Spleen (tissue), 11 donors: ENCODE measurements around the gene VPS26B. TPM values are rescaled to one million over a fixed set of nuclear protein-coding genes. Genes with fewer than 3 reads are reported as not detected.

ENCODE experiments used
- DNase-seq: peaks from one replicate; pipeline ENCODE4 v3.0.0-alpha.2; 2020
- H3K27ac ChIP-seq, 8 donors: fragments of 200-600 bp; sonication (generic) in 7 of 8; 1 replicate in 4 of 8; 2 replicates in 4 of 8; pipeline versions ENCODE4 v1.5.0 to v1.8.0; 2016 to 2021; ENCODE audit warnings: inconsistent platforms in 4 of 8, mild to moderate bottlenecking in 4 of 8, moderate library complexity in 1 of 8
- H3K27me3 ChIP-seq, 7 donors: fragments of 200-600 bp; sonication (generic) in 6 of 7; replicated peaks in 1 of 7; 1 replicate in 4 of 7; 2 replicates in 3 of 7; pipeline versions ENCODE4 v1.5.0 to v1.8.0; 2016 to 2021; ENCODE audit warnings: inconsistent platforms in 3 of 7, mild to moderate bottlenecking in 1 of 7
- H3K36me3 ChIP-seq, 6 donors: fragments of 200-600 bp; sonication (generic) in 5 of 6; 1 replicate in 4 of 6; 2 replicates in 2 of 6; pipeline versions ENCODE4 v1.5.0 to v1.8.0; 2016 to 2021; ENCODE audit warnings: inconsistent platforms in 2 of 6
- H3K4me1 ChIP-seq, 6 donors: fragments of 200-600 bp; sonication (generic) in 5 of 6; 1 replicate in 3 of 6; 2 replicates in 3 of 6; pipeline versions ENCODE4 v1.5.0 to v1.8.0; 2016 to 2021; ENCODE audit warnings: inconsistent platforms in 3 of 6
- H3K4me3 ChIP-seq, 8 donors: fragments of 200-600 bp; sonication (generic) in 7 of 8; 1 replicate in 4 of 8; 2 replicates in 4 of 8; pipeline versions ENCODE4 v1.5.0 to v1.8.0; 2016 to 2021; ENCODE audit warnings: inconsistent platforms in 4 of 8, mild to moderate bottlenecking in 4 of 8, moderate library complexity in 2 of 8
- H3K9me3 ChIP-seq, 8 donors: fragments of 200-600 bp; sonication (generic) in 7 of 8; 1 replicate in 4 of 8; 2 replicates in 4 of 8; pipeline versions ENCODE4 v1.5.0 to v1.8.0; 2016 to 2021; ENCODE audit warnings: inconsistent platforms in 4 of 8
- CTCF ChIP-seq, 11 experiments: fragments of 200-600 bp in 7 of 11; fragments of 450-650 bp in 4 of 11; sonication (generic) in 4 of 11; IDR thresholded peaks in 8 of 11; conservative IDR thresholded peaks in 3 of 11; 1 replicate in 7 of 11; 2 replicates in 4 of 11; pipeline versions ENCODE4 v1.4.0 to v1.8.0; 2016 to 2021; ENCODE audit warnings: antibody characterized with exemption in 11 of 11, inconsistent platforms in 4 of 11, mild to moderate bottlenecking in 1 of 11
- POLR2A ChIP-seq, 3 donors: fragments of 450-650 bp; IDR thresholded peaks; one replicate each; pipeline ENCODE4 v1.5.1; 2017; ENCODE audit warnings: antibody characterized with exemption in 3 of 3, mild to moderate bottlenecking in 1 of 3
- POLR2AphosphoS5 ChIP-seq, 3 donors: sonication (generic); formaldehyde crosslinking; IDR thresholded peaks; one replicate each; pipeline ENCODE4 v1.5.1; 2017; ENCODE audit warnings: antibody characterized with exemption in 3 of 3
- WGBS, 5 donors: extraction: QIAGEN DNeasy Blood & Tissue Kit in 3 of 5; methylation state at CpG; one replicate each; pipeline versions ENCODE4 v1.1.5 to v1.1.7; 2013 to 2018; 5-methylcytosine and 5-hydroxymethylcytosine counted together
- intact Hi-C: fragments of 100-400 bp; cut with DNase I; formaldehyde crosslinking; loops from one replicate; pipeline ENCODE4 v1.15.0; 2023; ENCODE audit warnings: low total_unique reads
- polyA plus RNA-seq, 3 donors: library from polyadenylated mRNA; stranded (reverse); fragments of 200-250 nt; gene quantifications; one replicate each; pipeline ENCODE4 v1.2.1, GENCODE V29; 2013
- total RNA-seq, 7 donors: library from RNA; depleted of rRNA in 3 of 7; stranded (reverse); fragments of >200 nt in 3 of 7; fragmentation: NEBNext Ultra II Directional in 4 of 7; extraction: Animal tissue kit (Norgen Biotek cat#: 25700) in 4 of 7; gene quantifications; one replicate each; pipeline versions ENCODE4 v1.1.0 to v1.2.1, GENCODE V29; 2016 to 2021
- donor health status: healthy with polysubstance abuse.
- donor health status: DM: no; HTN: no; CAD: no; lungs with moderate emphysema.
- donor health status: DM: no; HTN: no; CAD: no.
- donor health status: Bipolar disorder and iron deficiency.
- donor health status: healthy.
- donor health status: DM: no; HTN: no; CAD: no.
- donor health status: DM: yes; HTN: yes; CAD: no.

VPS26B gene
- total and polyA plus RNA-seq, 10 donors = 9.7 to 48.9 (median 38.9) TPM

- Histone ChIP-seq H3K9me3 (no peaks in the 10 kb centered on the region), H3K27me3 (peaks cover 0 to 13% (median 0%) of the 10 kb centered on the region in 7 donors), H3K4me1 (no peaks in the 10 kb centered on the region), H3K36me3 (no peaks in the 10 kb centered on the region), H3K27ac (no peak overlapping the region), H3K4me3 (no peak overlapping the region)
- intact Hi-C loops = no loop called here
- 89 to 95% (median 94%) methylated on average over 11 to 13 of the region's 13 CpGs for WGBS, 5 donors
- DNase-seq = no peak
- TF ChIP-seq CTCF (IDR thresholded peaks at IDR 0.05 in 8 of 11, conservative IDR thresholded peaks at IDR 0.05 in 3 of 11) (no peak), POLR2A (IDR thresholded peaks at IDR 0.05) (no peak), POLR2AphosphoS5 (IDR thresholded peaks at IDR 0.05) (no peak)
Measured at GRCh38 chr11:134288486-134288885, 64.0 kb downstream of the VPS26B start.

GRCh38 chr11:134289167-134289566 is 64.7 kb downstream of the VPS26B start:
- WGBS, 5 donors = 74 to 87% (median 83%) methylated on average over 4 of the region's 4 CpGs
- Histone ChIP-seq H3K4me3 (no peak overlapping the region), H3K4me1 (no peaks in the 10 kb centered on the region), H3K27me3 (peaks cover 0 to 7% (median 0%) of the 10 kb centered on the region in 7 donors), H3K9me3 (no peaks in the 10 kb centered on the region), H3K36me3 (no peaks in the 10 kb centered on the region), H3K27ac (no peak overlapping the region)
- intact Hi-C loops = no loop called here
- DNase-seq = no peak
- TF ChIP-seq POLR2AphosphoS5 (IDR thresholded peaks at IDR 0.05) (no peak), POLR2A (IDR thresholded peaks at IDR 0.05) (no peak), CTCF (IDR thresholded peaks at IDR 0.05 in 8 of 11, conservative IDR thresholded peaks at IDR 0.05 in 3 of 11) (no peak)

GRCh38 chr11:134289789-134290188 is 65.3 kb downstream of the VPS26B start:
- no peaks in the 10 kb centered on the region for H3K9me3 ChIP-seq
- WGBS, 5 donors = 51 to 76% (median 55%) methylated on average over 10 to 12 of the region's 12 CpGs
- no peaks in the 10 kb centered on the region for H3K4me1 ChIP-seq
- DNase-seq = no peak
- H3K4me3 ChIP-seq = no peak overlapping the region
- H3K27ac ChIP-seq = no peak overlapping the region
- H3K36me3 ChIP-seq = no peaks in the 10 kb centered on the region
- intact Hi-C loops = no loop called here
- no peak for TF ChIP-seq CTCF (IDR thresholded peaks at IDR 0.05 in 8 of 11, conservative IDR thresholded peaks at IDR 0.05 in 3 of 11)
- no peak for TF ChIP-seq POLR2A (IDR thresholded peaks at IDR 0.05)
- no peak for TF ChIP-seq POLR2AphosphoS5 (IDR thresholded peaks at IDR 0.05)
- H3K27me3 ChIP-seq = peaks cover 0 to 4% (median 0%) of the 10 kb centered on the region in 7 donors

- 82 to 92% (median 89%) methylated on average over 7 of the region's 7 CpGs for WGBS, 5 donors
Measured at GRCh38 chr11:134290646-134291045, 66.2 kb downstream of the VPS26B start.

More at GRCh38 chr11:134290646-134291045, 66.2 kb downstream of the VPS26B start:
- H3K9me3 ChIP-seq = no peaks in the 10 kb centered on the region
- intact Hi-C loops = no loop called here
- peaks cover 0 to 4% (median 0%) of the 10 kb centered on the region in 7 donors for H3K27me3 ChIP-seq
- no peak for TF ChIP-seq POLR2A (IDR thresholded peaks at IDR 0.05)
- no peak for TF ChIP-seq POLR2AphosphoS5 (IDR thresholded peaks at IDR 0.05)
- no peak for TF ChIP-seq CTCF (IDR thresholded peaks at IDR 0.05 in 8 of 11, conservative IDR thresholded peaks at IDR 0.05 in 3 of 11)
- H3K27ac ChIP-seq = no peak overlapping the region
- DNase-seq = no peak
- H3K4me3 ChIP-seq = no peak overlapping the region
- no peaks in the 10 kb centered on the region for H3K36me3 ChIP-seq
- H3K4me1 ChIP-seq = no peaks in the 10 kb centered on the region
